Iris pigment epithelial cell (primary cell): ENCODE results near the gene SIDT2.
"Not testable (repeated sequence)": the region's sequence is repeated elsewhere in the genome, so short reads cannot be mapped to it uniquely, and the experiment has no call there.

ENCODE experiments used
- DNase-seq: peaks from one replicate; pipeline ENCODE4 v3.0.0-alpha.2; 2011; ENCODE audit warnings: low read depth

Gene SIDT2

GRCh38 chr11:117172724-117173421 lies 5.7 kb upstream of the SIDT2 start:
- DNase-seq: peak; percentile 76

- no peak for DNase-seq
Measured at GRCh38 chr11:117175104-117175503, 3.4 kb upstream of the SIDT2 start.

DNA sequence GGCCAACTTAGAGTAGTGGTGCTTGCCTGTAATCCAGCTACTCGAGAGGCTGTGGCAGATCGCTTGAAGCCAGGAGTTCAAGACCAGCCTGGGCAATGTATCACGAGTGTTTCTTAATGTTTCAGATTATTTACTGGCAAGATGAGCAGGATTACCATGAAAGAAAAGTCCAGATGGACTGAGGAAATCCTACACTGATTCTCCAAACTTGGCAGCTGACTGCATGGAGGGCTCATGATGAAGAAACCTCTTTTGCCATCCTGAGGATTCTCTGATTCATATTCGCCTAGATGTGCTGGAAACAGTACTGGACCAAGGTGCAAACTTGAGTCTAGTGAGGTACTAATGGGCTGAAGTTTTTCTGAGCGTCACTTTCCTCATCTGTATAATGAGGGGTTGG lies 2.8 kb upstream of the SIDT2 start:
- DNase-seq: no peak

DNA sequence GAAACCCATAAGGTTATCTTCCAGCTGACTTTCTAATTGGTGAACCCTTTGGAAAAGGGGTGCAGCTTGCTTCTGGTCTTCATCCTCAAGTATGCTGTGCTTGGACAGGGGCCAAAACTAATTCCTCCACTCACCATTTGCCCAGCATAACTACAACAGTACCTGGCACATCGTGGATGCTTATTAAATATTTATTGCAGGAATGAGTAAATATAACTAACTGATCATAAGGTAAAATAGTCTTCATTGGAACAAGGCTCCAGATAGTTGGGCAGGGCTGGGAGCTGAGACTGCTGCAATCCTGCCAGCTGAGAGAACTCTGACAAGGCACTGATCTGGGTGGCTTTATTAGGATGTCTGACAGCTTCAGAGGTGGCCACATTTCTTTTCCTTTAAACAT lies 2.4 kb upstream of the SIDT2 start:
- DNase-seq: no peak

DNA sequence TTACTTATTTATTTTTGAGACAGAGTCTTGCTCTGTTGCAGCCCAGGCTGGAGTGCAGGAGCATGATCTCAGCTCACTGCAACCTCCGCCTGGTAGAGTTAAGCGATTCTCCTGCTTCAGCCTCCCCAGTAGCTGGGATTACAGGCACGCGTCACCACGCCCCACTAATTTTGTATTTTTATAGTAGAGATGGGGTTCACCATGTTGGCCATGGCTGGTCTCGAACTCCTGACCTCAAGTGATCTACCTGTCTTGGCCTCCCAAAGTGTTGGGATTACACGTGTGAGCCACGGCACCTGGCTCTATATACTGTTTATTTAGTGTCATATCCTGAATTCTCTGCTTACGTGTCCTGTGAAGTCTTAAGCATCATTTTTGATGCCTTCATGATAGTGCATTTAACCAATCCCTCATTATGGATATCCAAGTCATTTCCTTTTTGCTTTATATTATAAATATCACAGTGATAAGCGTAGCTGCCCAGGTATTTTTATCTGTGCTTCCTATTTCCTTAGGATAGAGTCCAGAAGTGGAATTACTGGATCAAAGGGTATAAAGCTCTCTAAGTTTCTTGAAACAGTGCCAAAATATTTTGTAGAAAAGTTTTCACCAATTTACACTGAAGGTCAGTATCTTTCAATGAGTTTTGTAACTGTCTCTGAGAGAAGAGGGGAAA lies 871 bp upstream of the SIDT2 start:
- DNase-seq: no peak

DNA sequence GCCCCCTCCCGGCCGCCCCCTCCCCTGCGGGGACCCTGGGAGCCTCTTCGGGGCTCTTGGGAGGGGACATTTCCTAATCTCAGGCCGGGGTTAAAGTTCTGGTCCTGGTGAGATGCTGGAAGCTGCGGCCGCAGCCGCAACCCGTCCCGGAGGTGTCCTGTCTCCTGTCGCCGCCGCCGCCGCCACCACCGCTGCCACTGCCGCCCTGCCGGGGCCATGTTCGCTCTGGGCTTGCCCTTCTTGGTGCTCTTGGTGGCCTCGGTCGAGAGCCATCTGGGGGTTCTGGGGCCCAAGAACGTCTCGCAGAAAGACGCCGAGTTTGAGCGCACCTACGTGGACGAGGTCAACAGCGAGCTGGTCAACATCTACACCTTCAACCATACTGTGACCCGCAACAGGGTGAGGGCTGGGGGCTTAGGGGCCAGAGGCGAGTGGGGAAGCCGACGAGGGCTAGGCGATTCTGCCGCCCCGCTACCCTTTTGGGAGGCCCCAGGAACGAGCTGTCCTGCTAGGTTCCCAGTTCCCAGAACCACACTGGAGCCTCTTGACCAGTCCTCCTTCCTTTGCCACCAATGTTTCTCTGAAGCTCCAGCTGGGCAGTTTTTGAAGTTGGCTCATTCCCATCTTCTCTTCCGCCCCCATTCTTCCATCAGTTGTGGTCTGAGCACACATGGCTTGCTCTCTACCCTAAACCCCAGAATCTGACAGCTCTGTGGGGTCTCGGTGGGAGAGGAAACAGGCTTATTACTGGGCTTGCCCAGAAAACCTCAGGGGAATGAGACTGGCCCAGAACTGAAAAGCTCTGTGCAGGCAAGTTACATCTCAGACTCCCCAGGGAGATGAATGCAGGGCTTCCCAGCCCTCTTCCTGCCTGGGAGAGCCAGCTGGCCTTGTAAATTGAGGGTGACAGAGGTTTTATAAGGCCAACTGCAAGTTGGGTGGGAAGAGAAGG lies 781 bp downstream of the SIDT2 start:
- no peak for DNase-seq

GRCh38 chr11:117180020-117180419 lies 1.5 kb downstream of the SIDT2 start:
- no peak for DNase-seq

DNA sequence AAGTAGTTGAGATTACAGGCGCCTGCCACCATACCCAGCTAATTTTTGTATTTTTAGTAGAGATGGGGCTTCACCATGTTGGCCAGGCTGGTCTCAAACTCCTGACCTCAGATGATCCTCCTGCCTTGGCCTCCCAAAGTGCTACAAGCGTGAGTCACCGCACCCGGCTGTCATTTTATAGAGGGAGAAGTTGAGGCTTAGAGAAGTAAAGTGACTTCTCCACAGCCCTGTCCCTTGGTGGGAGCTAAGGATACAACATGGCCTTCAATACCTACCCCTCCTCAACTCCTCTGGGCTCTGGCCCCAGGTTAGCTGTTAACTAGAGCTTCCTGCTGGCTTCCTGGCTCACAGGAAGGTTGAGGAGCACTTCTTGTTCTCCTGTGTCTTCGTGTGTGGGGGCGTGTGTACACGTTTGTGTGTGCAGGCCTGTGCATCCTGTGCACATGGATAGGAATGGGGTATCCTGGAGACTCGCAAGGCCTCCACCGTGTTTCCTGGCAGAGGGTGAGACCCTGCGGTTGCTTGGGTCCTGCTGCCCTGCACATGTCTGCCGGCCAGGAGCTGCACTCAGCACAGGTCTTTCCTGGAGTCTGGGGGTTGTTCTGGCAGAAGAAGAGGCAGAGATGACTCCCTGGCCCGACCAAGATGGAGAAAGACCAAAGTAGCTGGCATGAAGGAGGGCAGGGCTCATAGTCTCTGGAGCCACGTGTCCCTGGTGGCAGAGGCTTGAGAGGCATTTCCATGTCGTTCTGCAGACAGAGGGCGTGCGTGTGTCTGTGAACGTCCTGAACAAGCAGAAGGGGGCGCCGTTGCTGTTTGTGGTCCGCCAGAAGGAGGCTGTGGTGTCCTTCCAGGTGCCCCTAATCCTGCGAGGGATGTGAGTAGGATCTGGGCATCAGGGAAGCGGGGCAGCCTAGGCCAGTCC lies 2.4 kb downstream of the SIDT2 start:
- peak; percentile 77 for DNase-seq

DNA sequence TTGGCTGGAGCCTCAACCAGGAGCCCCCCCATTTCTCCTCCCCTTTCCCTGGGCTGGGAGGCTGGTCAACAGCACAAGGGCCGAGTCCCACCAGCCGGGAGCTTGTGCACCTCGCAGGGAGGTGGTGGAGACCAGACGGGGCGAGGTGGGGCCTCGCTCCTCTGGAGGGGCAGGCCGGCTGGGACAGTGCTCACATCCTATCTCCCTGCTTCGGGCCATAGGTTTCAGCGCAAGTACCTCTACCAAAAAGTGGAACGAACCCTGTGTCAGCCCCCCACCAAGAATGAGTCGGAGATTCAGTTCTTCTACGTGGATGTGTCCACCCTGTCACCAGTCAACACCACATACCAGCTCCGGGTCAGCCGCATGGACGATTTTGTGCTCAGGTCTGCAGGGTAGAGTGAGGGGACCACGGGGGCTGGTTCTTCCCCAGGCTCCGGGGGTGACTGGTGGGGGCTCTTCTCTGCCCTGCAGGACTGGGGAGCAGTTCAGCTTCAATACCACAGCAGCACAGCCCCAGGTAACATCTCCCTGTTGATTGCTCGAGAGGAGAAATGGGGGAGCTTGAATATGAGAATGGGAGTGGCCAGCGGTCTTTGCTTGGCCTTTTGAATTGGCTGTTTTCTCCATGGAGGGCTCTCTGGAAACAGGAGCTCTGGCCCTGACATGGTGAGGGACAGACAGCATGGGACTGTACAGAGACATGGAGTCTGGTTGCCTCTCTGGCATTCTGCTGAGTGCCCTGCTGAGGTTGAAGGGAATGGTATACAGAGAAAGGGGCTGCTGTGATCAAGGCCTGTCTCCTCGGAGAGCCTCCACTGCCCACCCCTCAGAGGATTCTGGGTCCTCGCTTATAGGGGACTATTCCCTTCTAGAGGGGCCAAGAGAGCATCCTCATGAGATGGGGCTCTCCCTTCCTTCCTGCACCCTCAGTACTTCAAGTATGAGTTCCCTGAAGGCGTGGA lies 3.3 kb downstream of the SIDT2 start:
- DNase-seq: no peak

GRCh38 chr11:117182551-117182935 lies 4.0 kb downstream of the SIDT2 start:
- DNase-seq: no peak

- DNase-seq: not testable (repeated sequence)
Measured at GRCh38 chr11:117183178-117183577, 4.6 kb downstream of the SIDT2 start.

GRCh38 chr11:117183724-117184349 lies 5.3 kb downstream of the SIDT2 start:
- no peak for DNase-seq

DNA sequence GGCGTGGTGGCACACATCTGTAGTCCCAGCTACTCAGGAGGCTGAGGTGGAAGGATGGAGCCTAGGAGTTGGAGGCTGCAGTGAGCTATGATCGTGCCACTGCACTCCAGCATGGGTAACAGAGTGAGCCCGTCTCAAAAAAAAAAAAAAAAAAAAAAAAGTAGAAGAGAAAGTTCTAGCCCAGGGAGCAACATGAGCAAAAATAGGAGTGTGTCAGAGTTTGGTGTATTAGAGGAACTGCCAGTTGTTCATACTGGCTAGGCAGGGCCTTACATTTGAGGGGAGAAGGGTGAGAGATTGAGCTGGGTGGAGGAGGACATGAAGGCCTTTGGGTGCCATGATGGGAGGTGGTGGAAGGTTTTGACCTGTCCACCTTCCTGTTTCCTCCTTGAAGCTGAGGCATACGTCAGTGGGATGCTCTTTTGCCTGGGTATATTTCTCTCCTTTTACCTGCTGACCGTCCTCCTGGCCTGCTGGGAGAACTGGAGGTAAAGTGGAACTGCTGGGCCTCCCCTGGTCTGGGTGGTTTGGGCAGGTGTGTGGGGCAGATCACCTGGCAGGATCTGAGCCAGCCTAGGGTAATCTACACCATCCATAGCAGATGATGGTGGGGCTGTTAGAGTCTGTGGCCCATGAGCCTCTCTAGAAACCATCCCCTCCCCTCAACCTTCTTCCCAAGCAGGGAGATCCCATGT lies 7.3 kb downstream of the SIDT2 start:
- DNase-seq: no peak

DNA sequence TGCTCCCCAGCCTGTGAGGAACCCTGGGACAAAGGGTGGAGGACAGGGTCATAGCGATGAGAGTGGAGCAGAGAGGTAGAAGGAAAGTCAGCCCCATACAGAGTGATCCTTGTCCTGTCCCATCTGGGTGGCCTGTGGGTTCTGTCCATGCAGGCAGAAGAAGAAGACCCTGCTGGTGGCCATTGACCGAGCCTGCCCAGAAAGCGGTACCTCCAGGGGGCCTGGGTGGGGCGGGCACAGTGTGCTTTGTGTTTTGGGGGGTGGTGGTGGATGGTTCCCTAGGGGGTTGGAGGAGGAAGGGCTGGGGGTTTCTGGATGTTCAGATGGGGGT lies 7.9 kb downstream of the SIDT2 start:
- DNase-seq: no peak

GRCh38 chr11:117187007-117187406 lies 8.5 kb downstream of the SIDT2 start:
- no peak for DNase-seq

DNA sequence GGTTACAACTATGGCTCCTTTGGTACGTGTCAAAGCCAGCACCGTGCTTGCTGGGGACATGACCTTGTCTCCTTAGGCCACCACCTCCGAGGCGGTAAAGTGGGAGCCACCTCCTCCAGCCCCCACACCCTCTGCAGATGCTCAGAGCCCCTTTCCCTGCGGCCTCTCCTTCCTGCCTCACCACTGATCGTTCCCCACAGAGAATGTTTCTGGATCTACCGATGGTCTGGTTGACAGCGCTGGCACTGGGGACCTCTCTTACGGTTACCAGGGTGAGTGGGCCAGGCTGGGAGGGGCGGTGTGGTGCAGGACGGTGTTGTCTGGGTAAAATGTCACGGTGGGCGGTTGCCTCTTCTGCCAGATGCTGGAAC lies 8.9 kb downstream of the SIDT2 start:
- no peak for DNase-seq

GRCh38 chr11:117187799-117188481 lies 9.4 kb downstream of the SIDT2 start:
- no peak for DNase-seq

- DNase-seq: no peak
Measured at GRCh38 chr11:117188620-117189081, 10.1 kb downstream of the SIDT2 start.
